Kidney capillary endothelial cell (primary cell): ENCODE measurements around the gene CCNG1.
"Not testable (repeated sequence)": the region's sequence is repeated elsewhere in the genome, so short reads cannot be mapped to it uniquely, and the experiment has no call there.

Source experiments
- DNase-seq: peaks from one replicate; pipeline ENCODE4 v3.0.0-alpha.2; 2018; ENCODE audit warnings: low spot score

The CCNG1 gene

DNA sequence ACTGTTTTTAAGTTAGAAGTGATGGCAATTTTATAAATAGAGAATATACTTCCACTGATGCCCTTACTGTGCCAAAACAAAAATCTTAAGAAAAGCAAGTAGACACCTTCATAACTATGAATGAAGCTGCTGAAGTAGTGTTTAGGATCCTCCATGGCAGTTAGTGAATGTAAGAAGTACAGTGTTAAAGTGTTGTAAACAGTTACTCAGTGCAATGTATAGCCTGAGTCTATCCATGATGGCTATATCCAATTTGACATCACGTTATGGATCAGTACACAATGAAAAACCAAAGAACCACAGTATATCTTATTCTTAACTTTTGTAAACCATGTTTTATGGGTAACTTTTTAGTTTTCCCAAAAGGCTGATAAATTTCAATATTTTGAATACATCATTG, 7.1 kb downstream of the CCNG1 start:
- DNase-seq = no peak

DNA sequence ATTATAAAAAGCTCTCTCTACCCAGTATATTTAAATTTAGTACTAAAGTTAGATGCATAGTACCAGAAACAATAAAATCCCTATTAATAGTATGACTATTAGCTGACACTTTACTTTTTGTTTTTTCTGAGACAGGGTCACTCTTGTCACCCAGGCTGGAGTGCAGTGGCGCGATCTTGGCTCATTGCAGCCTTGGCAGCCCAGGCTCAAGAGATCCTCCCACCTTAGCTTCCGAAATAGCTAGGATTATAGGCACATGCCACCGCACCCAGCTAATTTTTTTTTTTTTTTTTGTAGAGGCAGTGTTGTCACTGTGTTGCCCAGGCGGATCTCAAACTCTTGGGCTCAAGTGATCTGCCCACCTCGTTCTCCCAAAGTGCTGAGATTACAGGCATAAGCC, 8.0 kb downstream of the CCNG1 start:
- DNase-seq = no peak

DNA sequence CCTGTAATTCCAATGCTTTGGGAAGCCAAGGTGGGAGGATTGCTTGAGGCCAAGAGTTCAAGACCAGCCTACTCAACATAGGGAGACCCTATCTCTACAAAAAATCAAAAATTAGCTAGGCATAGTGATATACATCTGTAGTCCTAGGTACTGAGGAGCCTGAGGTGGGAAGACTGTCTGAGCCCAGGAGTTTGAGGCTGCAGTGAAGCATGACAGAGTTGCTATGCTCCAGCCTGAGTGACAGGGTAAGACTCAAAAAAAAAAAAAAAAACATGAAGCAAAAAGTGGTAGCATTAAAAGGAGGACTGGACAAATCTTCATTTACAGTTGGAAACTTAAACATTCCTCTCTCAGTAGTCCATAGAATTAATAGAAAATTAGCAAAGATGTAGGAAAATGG, 9.8 kb downstream of the CCNG1 start:
- DNase-seq = no peak

DNA sequence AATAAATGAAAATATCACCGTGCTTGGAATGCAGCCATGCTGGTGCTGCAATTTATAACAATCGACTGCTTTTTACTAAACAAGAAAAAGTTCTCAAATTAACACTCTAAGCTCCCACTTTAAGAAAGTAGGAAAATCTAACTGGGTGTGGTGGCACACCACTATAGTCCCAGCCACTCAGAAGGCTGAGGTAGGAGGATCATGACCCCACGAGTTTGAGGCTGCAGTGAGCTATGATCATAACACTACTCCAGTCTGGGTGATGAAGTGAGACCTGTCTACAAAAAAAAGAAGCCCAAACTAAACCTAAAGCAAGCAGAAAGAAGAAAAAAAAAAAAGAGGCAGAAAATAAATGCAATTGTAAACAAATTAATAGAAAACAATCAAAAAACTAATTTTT, 10.5 kb downstream of the CCNG1 start:
- no peak for DNase-seq

DNA sequence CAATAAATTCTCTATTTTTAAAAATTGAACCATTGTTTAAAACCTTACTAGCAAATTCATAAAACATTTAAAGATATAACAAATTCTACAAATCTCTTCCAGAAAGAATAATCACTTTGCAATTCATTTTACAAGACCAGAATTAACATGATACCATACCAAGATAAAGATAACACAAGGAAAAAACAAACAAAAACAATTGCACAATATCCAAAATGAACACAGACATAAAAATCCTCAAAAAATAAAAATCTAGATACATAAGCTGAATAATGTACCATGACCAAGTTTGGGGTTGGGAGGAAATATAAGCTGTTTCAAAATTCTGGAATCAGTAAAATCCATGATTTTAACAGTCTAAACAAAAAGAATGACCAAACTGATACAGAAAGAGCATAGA, 11.1 kb downstream of the CCNG1 start:
- no peak for DNase-seq

DNA sequence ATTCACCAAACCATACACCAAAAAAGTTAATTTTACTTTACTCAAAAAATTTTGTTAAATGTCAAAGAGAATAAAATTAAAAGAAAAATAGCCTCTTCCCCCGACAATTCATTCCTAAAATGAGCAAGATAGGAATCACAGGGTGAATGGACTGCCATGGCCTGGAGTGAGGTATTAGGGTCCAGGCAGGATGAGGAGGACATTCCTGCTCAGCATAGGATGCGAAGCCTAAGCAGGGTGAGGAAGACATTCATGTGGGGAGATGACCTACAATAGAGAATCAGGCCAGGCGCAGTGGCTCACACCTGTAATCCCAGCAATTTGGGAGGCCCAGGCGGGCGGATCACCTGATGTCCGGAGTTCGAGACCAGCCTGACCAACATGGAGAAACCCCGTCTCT, 14.1 kb downstream of the CCNG1 start:
- DNase-seq = no peak

GRCh38 chr5:163453705-163454104, 16.3 kb downstream of the CCNG1 start:
- DNase-seq = no peak

GRCh38 chr5:163455406-163455805, 18.0 kb downstream of the CCNG1 start:
- not testable (repeated sequence) for DNase-seq

DNA sequence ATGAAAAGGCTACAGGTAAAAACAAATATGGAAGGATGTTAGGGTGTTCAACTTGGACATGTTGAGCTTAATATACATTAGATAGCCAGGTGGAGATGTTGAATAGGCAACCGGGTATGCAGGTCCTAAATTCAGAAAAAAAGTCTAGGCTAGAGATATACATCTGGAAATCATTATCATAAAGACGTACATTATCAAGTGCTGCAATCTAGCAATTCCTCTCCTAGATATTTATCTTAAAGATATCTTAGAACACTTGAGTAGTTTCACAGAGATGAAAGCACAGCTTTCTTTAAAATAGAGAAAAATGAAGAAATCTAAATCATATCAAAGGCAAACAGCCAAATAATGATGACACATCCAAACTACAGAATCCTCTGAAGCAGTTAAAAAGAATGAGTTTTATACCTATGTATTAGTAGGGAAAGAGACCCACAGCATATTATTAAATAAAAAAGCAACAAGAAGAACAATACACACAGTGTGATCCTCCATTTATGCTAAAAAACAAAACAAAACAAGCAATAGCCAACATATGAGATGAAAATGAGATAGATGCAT, 18.7 kb downstream of the CCNG1 start:
- no peak for DNase-seq

- no peak for DNase-seq
These were observed 19.4 kb downstream of the CCNG1 start for GRCh38 chr5:163456840-163457239.

DNA sequence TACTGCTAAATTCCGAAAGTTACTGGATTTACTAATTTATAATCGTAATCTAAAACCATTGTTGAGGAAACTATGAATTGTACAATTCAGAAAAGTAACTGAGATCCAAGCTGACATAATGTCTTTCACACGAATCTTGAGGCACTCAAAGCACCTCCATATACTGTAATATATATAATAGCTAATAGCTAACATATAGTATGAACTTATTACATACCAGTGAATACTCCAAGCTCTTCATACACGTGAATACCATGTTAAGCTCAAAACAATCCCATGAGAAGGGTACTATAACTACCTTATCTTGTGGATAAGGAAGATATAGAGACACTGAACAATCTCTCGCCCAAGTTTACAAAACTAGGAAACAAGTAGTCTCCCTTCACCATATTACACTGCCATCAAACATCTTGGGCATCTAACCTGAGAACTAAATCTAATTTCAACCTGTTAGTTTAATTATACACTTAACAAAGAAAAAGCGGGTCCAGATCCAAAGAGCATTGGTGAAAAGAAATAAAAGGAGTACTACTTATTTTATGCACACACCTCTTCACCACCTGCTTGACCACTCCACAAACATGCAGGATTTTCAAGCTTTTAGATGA, 21.5 kb downstream of the CCNG1 start:
- DNase-seq = no peak

GRCh38 chr5:163459462-163459818, 22.0 kb downstream of the CCNG1 start:
- no peak for DNase-seq

DNA sequence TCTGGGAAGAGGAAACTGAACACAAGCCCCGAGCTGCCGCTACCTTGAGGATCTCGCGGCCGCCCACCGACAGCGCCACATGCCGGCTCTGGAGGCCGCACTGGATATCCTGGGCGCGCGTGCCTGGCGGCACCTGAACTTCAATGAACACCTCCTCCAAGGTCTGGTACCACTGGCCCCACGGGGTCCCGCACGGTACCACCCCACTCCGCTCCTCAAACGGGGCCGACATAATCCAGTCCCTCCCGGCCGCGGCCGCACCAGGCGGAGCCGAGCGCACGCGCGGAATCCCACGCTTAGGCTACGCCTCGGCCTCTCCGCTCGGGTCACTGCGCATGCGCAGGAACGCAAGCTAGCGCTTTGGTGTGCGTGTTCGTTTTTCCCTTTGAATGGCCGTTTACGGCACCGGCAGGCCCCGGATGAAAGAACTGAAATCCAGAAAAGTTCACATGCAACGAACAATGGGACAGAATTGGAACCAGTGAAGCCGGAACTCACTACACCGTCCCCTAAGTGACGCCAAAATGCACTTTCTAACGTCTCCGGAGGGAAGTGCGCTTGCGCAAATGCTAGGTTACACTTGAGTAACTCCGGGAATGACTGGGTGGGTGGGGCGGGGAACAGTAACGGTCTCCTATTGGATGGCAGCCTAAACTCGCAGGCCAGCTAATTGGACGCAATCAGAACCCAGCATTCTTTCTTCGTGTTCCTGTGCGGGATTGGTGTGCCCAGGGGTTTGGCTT, 22.6 kb downstream of the CCNG1 start, which contains the start of gene NUDCD2:
Gene NUDCD2, minus strand, starts transcription at position 284 of the 743 bp plus-strand sequence. Its CDS starts 52 bp downstream, at position 232.
- DNase-seq = peak; percentile 96

DNA sequence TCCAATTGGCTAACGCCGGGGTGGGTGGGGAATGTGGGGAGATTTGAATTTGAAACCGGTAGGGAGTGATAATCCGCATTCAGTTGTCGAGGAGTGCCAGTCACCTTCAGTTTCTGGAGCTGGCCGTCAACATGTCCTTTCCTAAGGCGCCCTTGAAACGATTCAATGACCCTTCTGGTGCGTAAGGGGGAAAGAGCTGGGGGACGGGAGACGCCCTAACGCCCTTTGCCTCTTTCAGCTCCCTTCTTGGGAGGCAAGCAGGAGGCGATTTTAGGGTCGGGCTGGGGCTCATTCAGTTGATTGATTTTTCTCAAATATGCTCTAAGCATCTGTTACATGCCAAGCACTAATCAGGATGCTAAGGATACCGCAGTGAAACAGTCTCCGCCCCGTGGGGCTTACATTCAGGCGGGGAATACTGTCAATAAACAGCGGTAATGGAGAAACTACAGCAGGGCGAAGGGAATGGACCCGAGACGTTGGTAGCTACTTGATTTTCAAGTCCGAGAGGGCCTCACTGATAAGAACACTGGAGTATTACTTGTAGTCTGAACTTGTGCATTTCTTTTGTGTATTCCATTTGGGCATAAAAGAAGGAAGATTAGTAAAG, 23.3 kb downstream of the CCNG1 start, which contains the start of gene HMMR:
Gene HMMR, plus strand, starts transcription at position 71 of the 610 bp plus-strand sequence. Its CDS starts 61 bp downstream, at position 132.
- no peak for DNase-seq

DNA sequence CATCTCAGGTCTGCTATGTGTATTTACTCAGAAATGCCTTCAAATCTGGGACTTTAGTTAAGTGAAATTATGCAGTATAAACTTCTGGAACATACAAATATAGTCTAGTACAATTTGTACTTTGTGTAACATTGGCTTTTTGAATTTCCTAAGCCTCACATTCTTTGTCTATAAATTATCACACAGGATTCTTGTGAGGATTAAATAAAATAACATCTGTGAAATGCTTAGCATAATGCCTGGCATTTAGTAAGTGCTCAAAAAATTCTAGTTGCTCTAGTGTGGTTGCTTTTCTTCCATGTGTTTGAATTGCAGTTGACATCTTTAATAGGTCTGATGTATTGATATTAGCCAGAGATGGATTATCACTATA, 25.7 kb downstream of the CCNG1 start:
- DNase-seq = no peak

DNA sequence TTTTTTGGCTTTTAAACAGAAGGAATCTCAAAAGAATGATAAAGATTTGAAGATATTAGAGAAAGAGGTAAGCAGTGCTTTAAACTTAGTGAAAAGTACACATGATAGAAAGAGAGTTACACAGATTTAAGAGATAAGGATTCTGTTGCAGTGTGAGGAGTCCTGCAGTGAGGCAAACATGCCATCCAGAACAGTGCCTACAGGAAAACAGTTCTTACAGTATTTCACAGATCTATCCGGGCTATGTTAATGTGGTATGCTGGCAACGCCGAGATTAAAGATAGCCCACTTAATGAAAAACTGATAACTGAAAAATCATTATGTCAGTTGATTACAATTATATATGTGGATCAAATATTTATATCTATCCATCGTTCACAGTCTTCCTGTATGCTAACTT, 30.3 kb downstream of the CCNG1 start:
- DNase-seq = no peak

GRCh38 chr5:163473635-163474243, 36.3 kb downstream of the CCNG1 start:
- DNase-seq = peak; percentile 32

- DNase-seq = no peak
These were observed 38.0 kb downstream of the CCNG1 start for GRCh38 chr5:163475411-163475810.

DNA sequence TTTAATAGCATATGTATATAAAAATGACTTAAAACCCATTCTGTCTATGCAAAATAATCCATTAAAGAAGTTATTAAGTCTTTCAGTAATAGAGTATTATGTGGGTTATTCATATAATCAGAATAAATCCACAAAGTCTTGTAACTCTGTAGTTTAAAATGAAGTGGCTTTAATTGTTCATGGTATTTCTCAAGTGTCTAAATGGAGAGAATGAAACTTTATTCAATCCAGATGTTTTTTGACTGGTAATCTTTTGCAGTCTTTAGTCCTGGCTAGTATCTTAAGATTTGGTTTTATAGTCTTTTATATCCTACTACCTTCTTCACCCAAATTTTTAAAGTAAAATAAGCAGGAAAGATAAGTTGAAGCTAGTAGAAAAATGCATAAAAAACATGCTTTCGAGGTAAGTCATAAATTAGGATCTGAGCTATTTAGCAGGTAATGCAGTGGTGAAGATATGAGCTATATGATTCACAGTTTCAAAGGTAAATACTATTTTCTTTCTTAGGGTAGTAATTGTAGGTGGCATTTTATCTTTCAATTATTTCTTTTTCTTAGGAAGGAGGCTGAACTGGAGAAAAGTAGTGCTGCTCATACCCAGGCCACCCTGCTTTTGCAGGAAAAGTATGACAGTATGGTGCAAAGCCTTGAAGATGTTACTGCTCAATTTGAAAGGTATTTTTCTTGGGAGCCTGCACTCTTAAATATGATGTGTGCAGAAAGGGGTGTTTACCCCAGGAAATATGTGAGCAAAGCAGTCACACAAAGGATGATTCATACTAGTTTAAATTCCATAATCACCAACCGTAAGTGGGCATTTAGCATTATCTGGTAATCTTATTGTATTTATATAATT, 41.0 kb downstream of the CCNG1 start:
- peak; percentile 27 for DNase-seq

GRCh38 chr5:163478982-163479271, 41.5 kb downstream of the CCNG1 start:
- no peak for DNase-seq

- no peak for DNase-seq
These were observed 51.8 kb downstream of the CCNG1 start for GRCh38 chr5:163489055-163489744.
